IMR-90 (cell line): ENCODE data around the gene VPS54. TPM values are rescaled to one million over a fixed set of nuclear protein-coding genes. Genes with fewer than 3 reads are reported as not detected.

Experiments used
- ATAC-seq: fragments of 200-7000 bp; cut with Tn5 transposase; 2 replicates; pipeline ENCODE4 v1.9.1; 2020; ENCODE audit warnings: low read depth, mild to moderate bottlenecking, moderate library complexity
- BruUV-seq: library from RNA; stranded (reverse); fragments of 400-500 nt; replicated peaks from 2 replicates; lab custom pipeline; 2021; lab: Mats Ljungman, UMichigan
- CTCF ChIA-PET: fragments of 300-600 bp; formaldehyde crosslinking; extraction: SDS; loops from one replicate; lab custom pipeline; 2021; ENCODE audit warnings: antibody characterized with exemption; lab: Yijun Ruan, JAX
- POLR2A ChIA-PET: fragments of 300-600 bp; sonication (Branson Sonifier 250); formaldehyde crosslinking; loops from one replicate; lab custom pipeline; 2022; ENCODE audit warnings: antibody characterized with exemption; ENCODE audit not compliant: unreplicated experiment; lab: Charles Lee
- DNase-seq: peaks from one replicate; pipeline ENCODE4 v3.0.0; 2013
- H2AFZ ChIP-seq: replicated peaks from 2 replicates; pipeline ENCODE3; 2013; ENCODE audit warnings: low read length, mild to moderate bottlenecking; ENCODE audit not compliant: poor library complexity
- H2AK5ac ChIP-seq: 2 replicates; pipeline ENCODE4 v1.6.1; 2013; ENCODE audit warnings: low read depth, low read length, inconsistent platforms
- H2AK9ac ChIP-seq: replicated peaks from 2 replicates; pipeline ENCODE3; 2013; ENCODE audit warnings: mild to moderate bottlenecking, low read depth, low read length, moderate library complexity; ENCODE audit not compliant: poor library complexity
- H2BK120ac ChIP-seq: 2 replicates; pipeline ENCODE4 v1.6.1; 2013; ENCODE audit warnings: low read depth, low read length, inconsistent platforms
- H2BK15ac ChIP-seq: 3 replicates; pipeline ENCODE4 v1.6.1; 2013; ENCODE audit warnings: low read depth, low read length, inconsistent platforms
- H2BK20ac ChIP-seq: 2 replicates; pipeline ENCODE4 v1.6.1; 2013; ENCODE audit warnings: low read depth, mild to moderate bottlenecking, inconsistent platforms, low read length, moderate library complexity
- H2BK5ac ChIP-seq: 2 replicates; pipeline ENCODE4 v1.6.1; 2013; ENCODE audit warnings: mild to moderate bottlenecking, low read depth, low read length, inconsistent platforms; ENCODE audit not compliant: poor library complexity, severe bottlenecking
- H3K14ac ChIP-seq: replicated peaks from 2 replicates; pipeline ENCODE4 v1.6.1; 2013; ENCODE audit warnings: low read depth, low read length, inconsistent platforms
- H3K18ac ChIP-seq: 2 replicates; pipeline ENCODE4 v1.6.1; 2013; ENCODE audit warnings: low read depth, low read length, control low read depth
- H3K23ac ChIP-seq: 2 replicates; pipeline ENCODE4 v1.6.1; 2013; ENCODE audit warnings: low read depth, low read length, inconsistent platforms
- H3K27ac ChIP-seq: 2 replicates; pipeline ENCODE4 v1.5.1; 2013; ENCODE audit warnings: mild to moderate bottlenecking, control low read depth, low read length; ENCODE audit not compliant: insufficient read depth
- H3K27me3 ChIP-seq: 2 replicates; pipeline ENCODE4 v1.6.1; 2013; ENCODE audit warnings: low read length; ENCODE audit not compliant: control insufficient read depth, insufficient read depth
- H3K36me3 ChIP-seq: 2 replicates; pipeline ENCODE4 v1.6.1; 2013; ENCODE audit warnings: low read length, mixed read lengths; ENCODE audit not compliant: control insufficient read depth, insufficient read depth
- H3K4ac ChIP-seq: 2 replicates; pipeline ENCODE4 v1.6.1; 2013; ENCODE audit warnings: low read depth, low read length, inconsistent platforms
- H3K4me1 ChIP-seq: 2 replicates; pipeline ENCODE4 v1.6.1; 2013; ENCODE audit warnings: low read length, mixed read lengths; ENCODE audit not compliant: control insufficient read depth, insufficient read depth
- H3K4me2 ChIP-seq: 2 replicates; pipeline ENCODE4 v1.6.1; 2013; ENCODE audit warnings: low read depth, mild to moderate bottlenecking, control low read depth, low read length, moderate library complexity
- H3K4me3 ChIP-seq: 2 replicates; pipeline ENCODE4 v1.5.1; 2013; ENCODE audit warnings: low read depth, mild to moderate bottlenecking, control low read depth, low read length, moderate library complexity; ENCODE audit not compliant: insufficient read depth
- H3K56ac ChIP-seq: 2 replicates; pipeline ENCODE4 v1.6.1; 2013; ENCODE audit warnings: low read length, inconsistent platforms; ENCODE audit not compliant: insufficient read depth; ENCODE audit errors: extremely low read depth
- H3K79me1 ChIP-seq, 2 experiments: 2 replicates each; pipeline ENCODE4 v1.6.1; 2013; ENCODE audit warnings: low read length in 2 of 2, inconsistent platforms in 1 of 2, low read depth in 1 of 2
- H3K9ac ChIP-seq: 2 replicates; pipeline ENCODE4 v1.6.1; 2013; ENCODE audit warnings: low read depth, low read length, control low read depth
- H3K9me1 ChIP-seq: 2 replicates; pipeline ENCODE4 v1.6.1; 2013; ENCODE audit warnings: low read length, inconsistent platforms; ENCODE audit not compliant: insufficient read depth
- H3K9me3 ChIP-seq: 2 replicates; pipeline ENCODE4 v1.6.1; 2013; ENCODE audit warnings: low read length; ENCODE audit not compliant: control insufficient read depth, insufficient read depth
- H4K20me1 ChIP-seq: 2 replicates; pipeline ENCODE4 v1.6.1; 2013; ENCODE audit warnings: low read length, inconsistent platforms; ENCODE audit not compliant: insufficient read depth
- H4K5ac ChIP-seq: 2 replicates; pipeline ENCODE4 v1.6.1; 2013; ENCODE audit warnings: mild to moderate bottlenecking, low read depth, low read length, control low read depth
- H4K8ac ChIP-seq, 2 experiments: 2 replicates each; pipeline ENCODE4 v1.6.1; 2013; ENCODE audit warnings: low read depth in 2 of 2, low read length in 2 of 2, control low read depth in 1 of 2, inconsistent platforms in 1 of 2
- H4K91ac ChIP-seq: 2 replicates; pipeline ENCODE4 v1.6.1; 2013; ENCODE audit warnings: low read depth, low read length, inconsistent platforms; ENCODE audit not compliant: insufficient read depth
- BHLHE40 ChIP-seq: fragments of 150-350 bp; IDR thresholded peaks from 2 replicates; pipeline ENCODE4 v1.6.1; 2016; ENCODE audit warnings: mild to moderate bottlenecking, low read depth, low read length
- CEBPB ChIP-seq: IDR thresholded peaks from 2 replicates; pipeline ENCODE4 v1.6.1; 2012; ENCODE audit warnings: low read depth, low read length, improper control_type of control experiment
- CHD1 ChIP-seq: IDR thresholded peaks from 2 replicates; pipeline ENCODE4 v1.6.1; 2012; ENCODE audit warnings: low read depth, low read length, improper control_type of control experiment
- FOS ChIP-seq: fragments of 150-350 bp; IDR thresholded peaks from 2 replicates; pipeline ENCODE4 v1.6.1; 2016; ENCODE audit warnings: low read depth, low read length
- MAFK ChIP-seq: IDR thresholded peaks from 2 replicates; pipeline ENCODE4 v1.6.1; 2012; ENCODE audit warnings: low read depth, low read length, improper control_type of control experiment
- MAZ ChIP-seq: IDR thresholded peaks from 2 replicates; pipeline ENCODE4 v1.6.1; 2012; ENCODE audit warnings: low read depth, mild to moderate bottlenecking, low read length, improper control_type of control experiment, moderate library complexity, borderline replicate concordance
- MXI1 ChIP-seq: IDR thresholded peaks from 2 replicates; pipeline ENCODE4 v1.6.1; 2012; ENCODE audit warnings: low read depth, mild to moderate bottlenecking, low read length, moderate library complexity, borderline replicate concordance
- NFE2L2 ChIP-seq: fragments of 150-350 bp; IDR thresholded peaks from 2 replicates; pipeline ENCODE4 v1.6.1; 2016; ENCODE audit warnings: low read depth, mild to moderate bottlenecking, low read length
- POLR2A ChIP-seq: IDR thresholded peaks from 2 replicates; pipeline ENCODE4 v1.6.1; 2012; ENCODE audit warnings: mild to moderate bottlenecking, low read depth, low read length
- RAD21 ChIP-seq: IDR thresholded peaks from 2 replicates; pipeline ENCODE4 v1.6.1; 2012; ENCODE audit warnings: low read length, improper control_type of control experiment
- RCOR1 ChIP-seq: IDR thresholded peaks from 2 replicates; pipeline ENCODE4 v1.6.1; 2012; ENCODE audit warnings: mild to moderate bottlenecking, low read length, improper control_type of control experiment; ENCODE audit not compliant: insufficient replicate concordance
- RFX5 ChIP-seq: IDR thresholded peaks from 2 replicates; pipeline ENCODE4 v1.8.0; 2012; ENCODE audit warnings: low read depth, mild to moderate bottlenecking, low read length, moderate library complexity
- SMC3 ChIP-seq: fragments of 150-350 bp; IDR thresholded peaks from 2 replicates; pipeline ENCODE4 v1.6.1; 2016; ENCODE audit warnings: low read depth, mild to moderate bottlenecking, antibody characterized with exemption, low read length, moderate library complexity
- WGBS, 2 experiments: methylation state at CpG; one replicate each; pipeline versions ENCODE4 v1.1.5 to v1.1.7; 2013; ENCODE audit warnings: missing lambda C conversion rate in 2 of 2; ENCODE audit not compliant: insufficient read length in 1 of 2; ENCODE audit errors: extremely low coverage in 2 of 2; 5-methylcytosine and 5-hydroxymethylcytosine counted together
- dilution Hi-C: fragments of 300-500 bp; cut with HindIII; formaldehyde crosslinking; loops from one replicate; pipeline ENCODE4 v1.14.3; 2018; ENCODE audit warnings: low sequenced_read_pairs; ENCODE audit not compliant: unreplicated experiment
- in situ Hi-C: fragments of 300-500 bp; cut with MboI; formaldehyde crosslinking; loops from 3 replicates; pipeline ENCODE4 v1.14.3; 2019; ENCODE audit warnings: low sequenced_read_pairs, inconsistent platforms, mixed read lengths
- intact Hi-C: fragments of 100-400 bp; cut with micrococcal nuclease; formaldehyde crosslinking; loops from 2 replicates; pipeline ENCODE4 v1.10.0; 2022
- polyA plus RNA-seq, 3 experiments: library from polyadenylated mRNA; depleted of rRNA; stranded (reverse); fragments of >200 nt; gene quantifications; 2 replicates each; pipeline ENCODE4 v1.2.3, GENCODE V29; 2012; ENCODE audit warnings: low replicate concordance in 1 of 3
- total RNA-seq: library from RNA; depleted of rRNA; stranded (reverse); fragments of >200 nt; gene quantifications from 2 replicates; pipeline ENCODE4 v1.2.3, GENCODE V29; 2012
- TF ChIP-seq, protein P1 (sequence below): fragments of 150-350 bp; IDR thresholded peaks from 2 replicates; pipeline ENCODE4 v1.6.1; 2017; ENCODE audit warnings: mild to moderate bottlenecking, antibody characterized with exemption, low read length, low read depth
- TF ChIP-seq, protein P2 (sequence below): fragments of 150-350 bp; IDR thresholded peaks from 2 replicates; pipeline ENCODE4 v1.6.1; 2016; ENCODE audit warnings: low read depth, mild to moderate bottlenecking, low read length, moderate library complexity, borderline replicate concordance

Gene VPS54
- total and polyA plus RNA-seq, 2 of the 4 experiments (the other 2 are of a cell fraction), result 7.1 to 18.1 TPM

- in situ Hi-C loops, result no loop called here
- no peaks in the 10 kb centered on the region for H3K27me3 ChIP-seq
- TF ChIP-seq POLR2A, result no peak
- TF ChIP-seq SMC3, result no peak
- no peak for TF ChIP-seq FOS
- no peak for TF ChIP-seq MAFK
- TF ChIP-seq BHLHE40, result no peak
- no peak for TF ChIP-seq CEBPB
- TF ChIP-seq, protein P1, sequence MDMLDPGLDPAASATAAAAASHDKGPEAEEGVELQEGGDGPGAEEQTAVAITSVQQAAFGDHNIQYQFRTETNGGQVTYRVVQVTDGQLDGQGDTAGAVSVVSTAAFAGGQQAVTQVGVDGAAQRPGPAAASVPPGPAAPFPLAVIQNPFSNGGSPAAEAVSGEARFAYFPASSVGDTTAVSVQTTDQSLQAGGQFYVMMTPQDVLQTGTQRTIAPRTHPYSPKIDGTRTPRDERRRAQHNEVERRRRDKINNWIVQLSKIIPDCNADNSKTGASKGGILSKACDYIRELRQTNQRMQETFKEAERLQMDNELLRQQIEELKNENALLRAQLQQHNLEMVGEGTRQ, result no peak
- TF ChIP-seq RCOR1, result no peak
- TF ChIP-seq MXI1, result no peak
- no peak for TF ChIP-seq NFE2L2
- TF ChIP-seq RAD21, result no peak
- TF ChIP-seq CHD1, result no peak
- no peak for TF ChIP-seq RFX5
- TF ChIP-seq, protein P2, sequence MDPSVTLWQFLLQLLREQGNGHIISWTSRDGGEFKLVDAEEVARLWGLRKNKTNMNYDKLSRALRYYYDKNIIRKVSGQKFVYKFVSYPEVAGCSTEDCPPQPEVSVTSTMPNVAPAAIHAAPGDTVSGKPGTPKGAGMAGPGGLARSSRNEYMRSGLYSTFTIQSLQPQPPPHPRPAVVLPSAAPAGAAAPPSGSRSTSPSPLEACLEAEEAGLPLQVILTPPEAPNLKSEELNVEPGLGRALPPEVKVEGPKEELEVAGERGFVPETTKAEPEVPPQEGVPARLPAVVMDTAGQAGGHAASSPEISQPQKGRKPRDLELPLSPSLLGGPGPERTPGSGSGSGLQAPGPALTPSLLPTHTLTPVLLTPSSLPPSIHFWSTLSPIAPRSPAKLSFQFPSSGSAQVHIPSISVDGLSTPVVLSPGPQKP, result no peak
- no peak for TF ChIP-seq MAZ
- H2BK120ac ChIP-seq, result no peak overlapping the region
- intact Hi-C loops, result no loop called here
- H2AK9ac ChIP-seq, result no peak overlapping the region
- no peak overlapping the region for H3K23ac ChIP-seq
- no peak overlapping the region for H2AFZ ChIP-seq
- no peak overlapping the region for H3K4me2 ChIP-seq
- no peak overlapping the region for H2BK15ac ChIP-seq
- H3K14ac ChIP-seq, result no peak overlapping the region
- no peak overlapping the region for H3K4ac ChIP-seq
- H3K27ac ChIP-seq, result no peak overlapping the region
- BruUV-seq, result no TSS peak
- no peak for ATAC-seq
- H4K8ac ChIP-seq, result no peak overlapping the region
- H3K4me3 ChIP-seq, result no peak overlapping the region
- no peak overlapping the region for H3K18ac ChIP-seq
- peaks cover 6% of the 10 kb centered on the region for H3K9me3 ChIP-seq
- no peak overlapping the region for H3K9ac ChIP-seq
- H3K79me1 ChIP-seq, result peaks cover 10 to 11% of the 10 kb centered on the region in 2 experiments; a peak in 3 of 4 replicates
- H4K91ac ChIP-seq, result no peak overlapping the region
- no peak overlapping the region for H2AK5ac ChIP-seq
- no peaks in the 10 kb centered on the region for H3K9me1 ChIP-seq
- ChIA-PET CTCF (interaction anchor here (0.8 kb wide), 1 partner anchor 10 kb away, joined by 3 read pairs; no protein-coding TSS in a partner anchor), POLR2A (no interaction called here)
- H3K36me3 ChIP-seq, result peaks cover 11% of the 10 kb centered on the region; the same call in 1 of the 2 replicates
- H4K20me1 ChIP-seq, result no peaks in the 10 kb centered on the region
- H3K56ac ChIP-seq, result no peak overlapping the region
- H3K4me1 ChIP-seq, result no peaks in the 10 kb centered on the region; the same call in 1 of the 2 replicates
- WGBS, 2 experiments, result no CpG with 5 or more reads among the region's 1 CpG
- no peak for DNase-seq
- no peak overlapping the region for H2BK20ac ChIP-seq
- H4K5ac ChIP-seq, result no peak overlapping the region
- H2BK5ac ChIP-seq, result no peak overlapping the region
- dilution Hi-C loops, result no loop called here
Observed at GRCh38 chr2:63899639-63900038, 119.6 kb downstream of the VPS54 start.
